Vagina (tissue), 2 donors: ENCODE data around the gene HHLA2.

Source experiments
- CTCF ChIP-seq, 3 experiments: fragments of 450-650 bp in 2 of 3; fragments of 200-600 bp in 1 of 3; sonication (generic) in 1 of 3; IDR thresholded peaks; one replicate each; pipeline ENCODE4 v1.5.1; 2017 to 2019; ENCODE audit warnings: antibody characterized with exemption in 3 of 3, mild to moderate bottlenecking in 2 of 3, moderate library complexity in 2 of 3
- POLR2AphosphoS5 ChIP-seq, 2 donors: sonication (generic); formaldehyde crosslinking; IDR thresholded peaks; one replicate each; pipeline ENCODE4 v1.9.0; 2017; ENCODE audit warnings: antibody characterized with exemption in 2 of 2, mild to moderate bottlenecking in 2 of 2, low read depth in 1 of 2; ENCODE audit not compliant: insufficient read depth in 1 of 2

GRCh38 chr3:108312656-108313055, 16.3 kb downstream of the HHLA2 start:
- TF ChIP-seq CTCF (IDR thresholded peaks at IDR 0.05) (no peak), POLR2AphosphoS5 (IDR thresholded peaks at IDR 0.05; ENCODE audit: insufficient read depth in 1 of 2, low read depth in 1 of 2) (no peak)
